GM12872 (cell line): Measurements from ENCODE around the gene TRANK1.

ENCODE experiments used
- TF ChIP-seq, protein P1 (sequence below): IDR thresholded peaks from 3 replicates; pipeline ENCODE4 v1.5.1; 2011; ENCODE audit warnings: low read depth, mild to moderate bottlenecking, low read length, moderate library complexity; ENCODE audit not compliant: insufficient read depth

Gene TRANK1

DNA sequence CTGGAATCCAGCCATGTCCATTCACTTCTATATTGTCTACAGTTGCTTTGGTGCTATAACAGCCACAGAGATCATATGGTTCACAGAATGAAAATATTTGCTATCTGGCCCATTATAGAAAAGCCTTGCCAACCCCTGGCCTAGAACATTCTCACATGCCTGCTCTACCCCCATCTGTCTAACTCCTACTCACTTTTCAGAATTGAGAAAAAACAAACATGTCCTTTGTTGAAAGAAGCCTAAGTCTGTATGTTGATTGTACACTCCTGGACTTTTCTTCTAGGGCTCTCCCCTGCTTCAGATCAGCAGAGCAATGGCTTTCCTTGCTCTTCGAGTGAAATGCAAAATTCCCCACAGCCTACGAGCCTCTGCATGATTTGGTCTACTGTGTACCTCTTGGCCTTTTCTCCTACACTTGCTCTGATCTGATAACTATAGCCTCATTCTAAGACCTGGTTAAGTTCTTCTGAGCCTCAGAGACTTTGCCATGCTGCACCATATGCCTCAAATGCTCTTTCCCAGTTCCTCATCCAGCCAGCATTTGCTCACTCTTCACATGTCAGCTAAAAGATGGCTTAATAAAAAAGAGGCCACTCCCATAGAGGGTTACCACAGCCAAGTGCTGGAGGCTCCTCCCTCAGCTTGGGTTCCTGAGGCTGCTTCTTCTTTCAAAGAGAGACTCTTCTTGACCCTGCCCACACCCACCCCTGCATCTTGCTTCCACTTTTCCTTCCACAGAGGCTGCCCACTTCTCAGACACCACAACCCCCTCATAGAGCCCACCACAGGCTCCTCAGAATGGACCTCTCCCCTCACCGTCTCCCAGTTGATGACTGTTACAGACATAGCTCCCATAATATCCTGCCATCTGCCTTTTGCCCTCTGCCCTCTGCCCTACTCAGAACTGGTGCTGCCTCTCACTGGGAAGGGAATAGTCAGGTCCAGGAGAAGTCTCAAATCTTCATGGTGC lies 157.6 kb downstream of the TRANK1 start:
- TF ChIP-seq, protein P1, sequence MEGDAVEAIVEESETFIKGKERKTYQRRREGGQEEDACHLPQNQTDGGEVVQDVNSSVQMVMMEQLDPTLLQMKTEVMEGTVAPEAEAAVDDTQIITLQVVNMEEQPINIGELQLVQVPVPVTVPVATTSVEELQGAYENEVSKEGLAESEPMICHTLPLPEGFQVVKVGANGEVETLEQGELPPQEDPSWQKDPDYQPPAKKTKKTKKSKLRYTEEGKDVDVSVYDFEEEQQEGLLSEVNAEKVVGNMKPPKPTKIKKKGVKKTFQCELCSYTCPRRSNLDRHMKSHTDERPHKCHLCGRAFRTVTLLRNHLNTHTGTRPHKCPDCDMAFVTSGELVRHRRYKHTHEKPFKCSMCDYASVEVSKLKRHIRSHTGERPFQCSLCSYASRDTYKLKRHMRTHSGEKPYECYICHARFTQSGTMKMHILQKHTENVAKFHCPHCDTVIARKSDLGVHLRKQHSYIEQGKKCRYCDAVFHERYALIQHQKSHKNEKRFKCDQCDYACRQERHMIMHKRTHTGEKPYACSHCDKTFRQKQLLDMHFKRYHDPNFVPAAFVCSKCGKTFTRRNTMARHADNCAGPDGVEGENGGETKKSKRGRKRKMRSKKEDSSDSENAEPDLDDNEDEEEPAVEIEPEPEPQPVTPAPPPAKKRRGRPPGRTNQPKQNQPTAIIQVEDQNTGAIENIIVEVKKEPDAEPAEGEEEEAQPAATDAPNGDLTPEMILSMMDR = no peak

DNA sequence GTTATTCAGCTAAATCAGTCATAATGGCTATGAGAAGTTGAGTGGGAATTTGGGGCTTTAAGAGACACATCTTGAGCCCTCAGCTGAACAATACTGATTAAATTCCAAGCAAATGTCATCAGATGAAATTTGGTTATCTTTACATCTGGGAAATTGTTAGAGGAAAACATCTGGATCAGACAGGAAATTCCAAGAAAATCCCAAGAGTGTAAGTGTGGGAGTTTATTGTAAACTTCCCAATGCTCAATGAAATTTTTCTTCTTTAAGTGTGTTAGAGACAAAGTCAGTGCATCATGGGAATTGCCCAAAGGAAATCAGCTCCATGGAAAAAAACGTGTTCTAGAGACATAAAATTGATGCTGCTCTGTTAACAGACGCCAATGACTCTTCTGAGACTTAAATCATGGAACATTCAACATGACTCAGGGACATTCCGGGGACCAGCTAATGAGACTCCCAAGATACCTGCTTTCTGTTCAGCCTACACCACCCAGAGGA lies 160.7 kb downstream of the TRANK1 start:
- TF ChIP-seq, protein P1 = no peak

DNA sequence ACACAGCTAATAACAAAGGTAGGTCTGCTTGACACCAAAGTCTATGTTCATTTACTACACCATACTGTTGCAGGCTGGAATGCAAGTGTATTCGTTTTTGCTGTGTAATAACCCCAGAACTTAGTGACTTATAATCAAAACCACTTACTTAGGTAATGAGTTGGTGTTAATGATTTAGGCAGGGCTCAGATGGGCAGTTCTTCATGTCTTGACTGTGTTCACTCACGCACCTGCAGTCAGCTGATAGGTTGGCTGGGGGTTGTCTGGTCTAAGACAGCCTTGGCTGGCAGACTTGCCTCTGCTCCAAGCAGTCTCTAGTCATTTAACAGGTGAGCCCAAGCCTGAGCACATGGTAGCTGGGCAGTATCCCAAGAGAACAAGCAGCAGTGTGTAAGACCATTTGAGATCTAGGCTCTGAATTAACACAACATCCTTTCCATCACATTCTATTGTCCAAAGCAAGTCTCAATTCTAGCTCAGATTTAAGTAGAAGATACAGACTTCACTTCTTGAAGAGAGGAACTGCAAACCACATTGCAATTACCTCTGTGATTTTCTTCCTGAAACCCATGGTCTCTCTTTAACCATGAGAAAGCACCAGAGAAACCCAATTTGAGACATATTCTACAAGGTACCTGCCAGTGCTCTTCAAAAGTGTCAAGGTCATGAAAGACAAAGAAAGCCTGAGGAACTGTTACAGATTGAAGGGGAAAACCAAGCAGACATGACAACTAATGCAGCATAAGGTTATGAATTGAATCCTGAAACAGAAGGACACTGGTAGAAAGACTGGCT lies 167.2 kb downstream of the TRANK1 start:
- TF ChIP-seq, protein P1 = no peak
